AG04449 (cell line): ENCODE results near the gene ZNF516.

Experiments used
- CTCF ChIA-PET: fragments of 350-600 bp; formaldehyde crosslinking; extraction: SDS; loops from one replicate; lab custom pipeline; 2021; ENCODE audit warnings: antibody characterized with exemption; lab: Yijun Ruan, JAX
- POLR2A ChIA-PET: fragments of 400-600, 350-600 bp; formaldehyde crosslinking; extraction: SDS; loops from one replicate; lab custom pipeline; 2020; ENCODE audit warnings: antibody characterized with exemption, inconsistent platforms; lab: Yijun Ruan, JAX
- DNase-seq: peaks from one replicate; pipeline ENCODE4 v3.0.0-alpha.2; 2010; ENCODE audit warnings: low read depth, low spot score
- H3K4me3 ChIP-seq: 2 replicates; pipeline ENCODE4 v1.5.1; 2011; ENCODE audit warnings: low read depth, mild to moderate bottlenecking, control low read depth, low read length
- TF ChIP-seq, protein P1 (sequence below): IDR thresholded peaks from one replicate; pipeline ENCODE4 v1.5.1; 2011; ENCODE audit warnings: mild to moderate bottlenecking, moderate library complexity, low read length, control low read depth, inconsistent platforms; ENCODE audit not compliant: insufficient read depth; ENCODE audit errors: missing control alignments

ZNF516 gene

DNA sequence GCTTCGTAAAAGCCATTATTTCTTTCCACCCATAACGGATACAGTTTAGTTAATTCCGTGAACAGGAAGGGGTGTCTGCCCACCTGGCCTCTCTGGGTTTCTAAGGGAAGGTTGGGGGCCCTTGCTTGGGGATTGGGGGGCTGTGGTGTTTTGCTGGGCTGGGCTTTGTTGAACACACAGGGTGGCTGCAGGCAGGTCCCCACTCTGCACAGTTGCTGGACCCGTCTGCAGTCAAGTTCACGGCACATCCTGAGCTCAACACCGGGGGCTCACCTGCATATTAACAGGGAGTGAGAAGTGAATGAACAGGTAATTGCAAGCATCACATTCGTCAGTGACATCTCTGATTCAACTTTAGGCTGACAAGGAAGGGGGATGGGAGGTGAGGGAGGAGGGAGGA lies 109.0 kb downstream of the ZNF516 start:
- no peak for DNase-seq
- TF ChIP-seq, protein P1, sequence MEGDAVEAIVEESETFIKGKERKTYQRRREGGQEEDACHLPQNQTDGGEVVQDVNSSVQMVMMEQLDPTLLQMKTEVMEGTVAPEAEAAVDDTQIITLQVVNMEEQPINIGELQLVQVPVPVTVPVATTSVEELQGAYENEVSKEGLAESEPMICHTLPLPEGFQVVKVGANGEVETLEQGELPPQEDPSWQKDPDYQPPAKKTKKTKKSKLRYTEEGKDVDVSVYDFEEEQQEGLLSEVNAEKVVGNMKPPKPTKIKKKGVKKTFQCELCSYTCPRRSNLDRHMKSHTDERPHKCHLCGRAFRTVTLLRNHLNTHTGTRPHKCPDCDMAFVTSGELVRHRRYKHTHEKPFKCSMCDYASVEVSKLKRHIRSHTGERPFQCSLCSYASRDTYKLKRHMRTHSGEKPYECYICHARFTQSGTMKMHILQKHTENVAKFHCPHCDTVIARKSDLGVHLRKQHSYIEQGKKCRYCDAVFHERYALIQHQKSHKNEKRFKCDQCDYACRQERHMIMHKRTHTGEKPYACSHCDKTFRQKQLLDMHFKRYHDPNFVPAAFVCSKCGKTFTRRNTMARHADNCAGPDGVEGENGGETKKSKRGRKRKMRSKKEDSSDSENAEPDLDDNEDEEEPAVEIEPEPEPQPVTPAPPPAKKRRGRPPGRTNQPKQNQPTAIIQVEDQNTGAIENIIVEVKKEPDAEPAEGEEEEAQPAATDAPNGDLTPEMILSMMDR, result no peak
- no peak overlapping the region for H3K4me3 ChIP-seq
- POLR2A ChIA-PET, result no interaction called here
- CTCF ChIA-PET, result interaction anchor here (1.0 to 3.4 kb wide), 2 partner anchors 13 to 323 kb away, joined by 3 to 20 read pairs; no protein-coding TSS in a partner anchor

DNA sequence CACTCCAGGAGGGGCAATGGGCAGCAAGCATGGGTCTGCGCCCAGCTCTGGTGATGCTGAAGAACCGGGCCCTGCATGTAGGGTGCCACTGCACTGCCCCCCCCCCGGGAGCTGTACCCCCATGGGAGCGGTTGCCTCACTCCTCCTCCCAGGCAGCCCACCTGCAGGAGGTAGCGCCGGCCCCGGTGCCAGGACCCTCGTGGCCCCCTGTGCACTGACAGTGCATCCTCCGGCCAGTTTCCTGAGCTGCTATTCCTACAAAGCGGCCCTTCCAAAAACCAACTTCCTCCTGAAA lies 109.4 kb downstream of the ZNF516 start:
- CTCF ChIA-PET, result interaction anchor here (3.4 kb wide), 1 partner anchor 324 kb away, joined by 20 read pairs; no protein-coding TSS in a partner anchor

DNA sequence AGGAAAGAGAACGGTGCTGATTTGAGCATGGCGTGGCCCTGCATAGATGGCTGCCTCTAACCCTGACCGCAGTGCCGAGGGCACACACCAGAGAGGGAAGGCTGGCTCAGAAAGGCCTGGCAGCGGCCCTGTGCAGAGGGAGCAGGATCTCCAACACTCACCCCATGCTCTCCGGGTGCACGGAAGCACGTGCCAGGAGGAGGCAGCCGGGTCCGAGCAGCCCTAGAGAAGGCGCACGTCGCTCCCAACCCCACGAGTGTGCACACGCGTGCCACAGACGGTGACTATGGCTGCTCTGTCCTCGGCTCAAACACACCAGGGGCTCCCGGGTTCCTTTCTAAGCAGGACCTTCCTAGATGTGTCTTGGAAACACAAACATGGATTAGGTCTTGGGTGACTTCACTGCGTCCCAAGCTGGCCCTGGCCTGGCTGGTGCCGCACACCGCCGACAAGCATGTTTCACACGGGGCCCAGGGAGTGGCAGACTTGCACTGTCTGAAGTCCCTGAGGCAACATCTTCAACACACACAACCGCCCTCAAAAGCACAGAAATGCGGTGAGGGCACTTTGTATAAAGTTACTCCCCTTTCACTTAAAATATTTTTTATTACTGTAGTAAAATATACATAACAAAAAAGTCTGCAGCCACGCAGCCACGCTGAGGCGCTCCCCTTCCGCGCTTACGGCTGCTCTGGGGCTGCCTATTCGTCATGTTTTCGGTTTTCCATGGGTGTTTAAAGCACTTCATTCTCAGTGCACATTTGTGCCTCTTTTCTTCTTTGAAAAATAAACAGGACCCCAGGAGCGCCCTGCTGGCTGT lies 110.0 kb downstream of the ZNF516 start:
- TF ChIP-seq, protein P1, result no peak
- H3K4me3 ChIP-seq, result no peak overlapping the region
- ChIA-PET CTCF (interaction anchor here (3.4 kb wide), 1 partner anchor 324 kb away, joined by 20 read pairs; no protein-coding TSS in a partner anchor), POLR2A (no interaction called here)
- DNase-seq, result no peak

More for the DNA sequence above, 109.4 kb downstream of the ZNF516 start:
- H3K4me3 ChIP-seq, result no peak overlapping the region
- POLR2A ChIA-PET, result no interaction called here
- TF ChIP-seq, protein P1, result no peak
- no peak for DNase-seq

DNA sequence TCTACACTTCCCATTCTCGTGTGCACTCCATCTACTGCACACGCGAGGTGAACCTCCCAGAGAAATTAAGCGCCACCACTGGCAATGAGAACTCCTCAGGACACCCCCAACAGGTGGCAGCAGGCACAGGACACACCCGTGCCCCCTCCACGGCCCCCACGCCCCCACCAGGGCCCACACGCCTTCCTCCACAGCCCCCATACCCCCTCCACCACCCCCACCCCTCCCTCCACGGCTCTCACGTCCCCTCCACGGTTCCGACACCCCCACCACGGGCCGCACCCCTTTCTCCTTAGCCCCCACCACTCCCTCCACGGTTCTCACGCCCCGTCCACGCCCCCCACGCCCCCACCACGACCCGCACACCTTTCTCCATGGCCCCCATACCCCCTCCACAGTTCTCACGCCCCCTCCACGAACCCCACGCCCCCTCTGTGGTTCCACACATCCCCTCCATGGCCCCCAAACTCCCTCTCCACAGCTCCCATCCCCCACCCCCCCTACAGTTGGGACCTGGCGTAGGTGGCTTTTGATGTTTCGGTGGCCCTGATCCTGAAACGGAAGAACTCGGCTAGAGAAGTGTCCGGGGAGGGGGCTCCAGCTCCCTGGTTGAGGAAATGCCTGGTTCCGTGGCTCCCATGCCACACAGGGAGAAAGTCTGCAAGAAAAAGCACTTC lies 110.8 kb downstream of the ZNF516 start:
- ChIA-PET CTCF (interaction anchor here (2.6 kb wide), 1 partner anchor 14 kb away, joined by 13 read pairs; no protein-coding TSS in a partner anchor), POLR2A (no interaction called here)
- no peak overlapping the region for H3K4me3 ChIP-seq
- DNase-seq, result no peak
- TF ChIP-seq, protein P1, result no peak

DNA sequence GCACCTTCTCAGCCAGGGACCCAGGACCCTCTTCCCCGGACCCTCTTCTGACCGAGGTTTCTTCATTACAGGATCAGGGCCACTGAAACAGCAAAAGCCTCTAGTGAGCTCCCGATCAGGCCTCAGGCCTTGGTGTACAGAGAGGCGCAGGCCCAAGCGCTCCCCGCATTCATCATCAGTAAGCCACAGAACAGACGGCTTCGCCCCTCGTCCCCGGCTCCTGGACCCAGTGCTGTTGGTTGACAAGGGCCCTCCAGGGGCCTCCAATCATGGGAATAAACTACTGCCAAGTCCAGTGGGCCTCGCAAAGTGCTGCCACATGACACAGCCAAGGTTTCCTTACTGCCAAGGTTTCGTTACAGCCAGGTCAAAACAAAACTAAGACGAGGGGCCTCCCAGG lies 111.4 kb downstream of the ZNF516 start:
- ChIA-PET POLR2A (no interaction called here), CTCF (interaction anchor here (1.0 to 2.6 kb wide), 2 partner anchors 14 to 326 kb away, joined by 4 to 13 read pairs; no protein-coding TSS in a partner anchor)
- TF ChIP-seq, protein P1, result no peak
- no peak overlapping the region for H3K4me3 ChIP-seq
- no peak for DNase-seq

DNA sequence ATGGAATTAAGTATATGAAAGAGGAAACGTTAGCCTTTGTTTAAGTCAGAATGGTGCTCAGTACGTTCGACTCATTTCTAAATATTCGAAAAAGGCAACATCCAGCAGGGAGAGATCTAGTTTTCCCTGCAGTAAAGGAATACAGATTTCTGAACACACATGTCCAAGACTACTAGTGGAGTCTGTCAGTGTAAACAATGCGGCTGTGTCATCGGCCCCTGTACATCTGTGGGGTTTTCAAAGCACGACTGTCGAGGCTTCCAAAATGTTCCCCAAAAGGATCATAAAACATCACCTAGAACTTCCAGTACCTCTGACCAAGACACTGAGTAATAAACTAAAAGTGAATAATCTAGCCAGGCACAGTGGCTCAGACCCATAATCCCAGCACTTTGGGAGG lies 112.8 kb downstream of the ZNF516 start:
- CTCF ChIA-PET, result interaction anchor here (2.6 kb wide), 1 partner anchor 16 kb away, joined by 13 read pairs; no protein-coding TSS in a partner anchor
- H3K4me3 ChIP-seq, result no peak overlapping the region
- DNase-seq, result no peak
- POLR2A ChIA-PET, result no interaction called here
- TF ChIP-seq, protein P1, result no peak
